Astrocyte (in vitro differentiated cells and primary cell): Measurements from ENCODE around the gene C12orf76. TPM values are rescaled to one million over a fixed set of nuclear protein-coding genes. Genes with fewer than 3 reads are reported as not detected.

ENCODE experiments used
- total RNA-seq: library from RNA; stranded (reverse); gene quantifications from 2 replicates; pipeline ENCODE4 v1.2.1, GENCODE V29; 2021

The C12orf76 gene
- total RNA-seq, 1 donor from 2014 or later, result 13.0 TPM

Other genes with a start within 250 kb of the C12orf76 start
- gene TRPV4, start 215.1 kb downstream of the C12orf76 start, total RNA-seq, result 0.75 and 0.84 TPM in 2 replicates
- gene GLTP, start 168.0 kb downstream of the C12orf76 start, total RNA-seq, result 23.5 and 27.1 TPM in 2 replicates
- 6.8 and 8.6 TPM in 2 replicates for gene TCHP, start 148.2 kb downstream of the C12orf76 start, total RNA-seq
- 32.7 and 33.4 TPM in 2 replicates for gene GIT2, start 52.2 kb downstream of the C12orf76 start, total RNA-seq
- gene ANKRD13A, start 49.1 kb downstream of the C12orf76 start, total RNA-seq, result 22.5 and 23.9 TPM in 2 replicates
- 12.3 and 12.5 TPM in 2 replicates for gene IFT81, start 75.8 kb upstream of the C12orf76 start, total RNA-seq
- gene ATP2A2, start 232.7 kb upstream of the C12orf76 start, total RNA-seq, result 262 TPM in 2 replicates